Measurements from ENCODE around the gene NTHL1. TPM values are rescaled to one million over a fixed set of nuclear protein-coding genes. Genes with fewer than 3 reads are reported as not detected.

Gene NTHL1
- total RNA-seq, 2 experiments from 2014 or later, result 23.8 to 34.4 TPM

DNA sequence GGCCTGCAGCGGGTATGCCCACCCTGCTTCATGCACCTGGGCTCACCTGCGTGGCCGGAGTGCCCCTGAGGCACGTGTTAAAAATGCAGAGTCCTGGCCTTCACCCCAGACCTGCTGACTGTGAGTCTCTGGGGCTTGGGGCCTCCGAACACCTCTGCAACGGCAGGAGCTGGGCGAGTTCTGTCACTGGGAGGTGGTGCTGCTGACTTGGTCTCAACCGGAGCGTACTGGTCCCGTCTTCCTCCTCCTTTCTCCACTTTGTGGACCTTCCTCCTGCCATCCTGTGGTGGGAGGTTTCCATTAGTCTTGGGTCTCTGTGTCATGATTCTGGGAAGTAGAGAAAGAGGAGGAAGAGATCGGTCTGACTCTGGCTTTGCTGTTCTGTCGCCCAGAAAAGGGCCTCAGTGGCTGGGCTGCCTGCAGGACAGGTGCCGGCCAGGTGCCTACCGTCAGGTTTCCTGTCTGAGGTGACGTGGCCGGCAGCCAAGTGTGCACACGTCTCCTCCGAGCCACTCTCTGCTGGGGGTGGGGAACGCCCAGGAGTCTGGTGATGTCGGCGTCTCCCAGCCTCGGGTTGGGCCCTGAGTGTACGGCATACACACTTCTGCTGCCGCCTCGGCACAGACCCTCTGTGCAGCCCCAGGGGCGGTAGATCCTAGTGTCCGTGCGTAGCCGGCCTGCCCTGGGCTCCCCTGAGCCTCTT, 7.1 kb upstream of the NTHL1 start:
- Mint-ChIP-seq H3K4me3 (no peak overlapping the region), H3K4me1 (no peaks in the 10 kb centered on the region)

DNA sequence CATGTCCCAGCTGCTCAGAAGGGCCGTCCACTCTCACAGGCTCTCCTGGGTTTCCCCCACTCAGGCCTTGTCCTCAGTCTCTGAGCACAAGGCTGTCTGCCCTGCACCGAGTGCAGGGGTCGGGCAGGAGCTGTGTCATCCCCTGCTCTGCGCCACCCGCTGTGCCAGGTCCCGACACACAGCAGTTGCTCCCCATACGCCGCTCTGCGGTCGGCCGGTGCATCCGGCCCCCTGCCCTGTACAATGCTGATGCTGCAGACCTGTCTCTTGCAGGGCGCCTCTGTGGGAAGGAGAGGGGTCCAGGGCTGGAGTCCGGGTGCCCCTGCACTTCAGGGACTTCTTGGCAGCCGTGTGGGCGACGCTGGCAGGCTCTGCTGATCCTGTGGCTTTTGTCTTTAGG, 6.3 kb upstream of the NTHL1 start:
- no peak for DNase-seq
- Mint-ChIP-seq H3K27me3 (no peaks in the 10 kb centered on the region), H3K4me3 (no peak overlapping the region), H3K36me3 (ENCODE audit: low read depth) (peaks cover 3% of the 10 kb centered on the region), H3K9me3 (no peaks in the 10 kb centered on the region), H3K4me1 (peaks cover 3% of the 10 kb centered on the region), H3K27ac (no peak overlapping the region)
- ChIA-PET POLR2A (no interaction called here), CTCF (no interaction called here)

More for the DNA sequence above, 7.1 kb upstream of the NTHL1 start:
- POLR2A ChIA-PET, result no interaction called here
- Mint-ChIP-seq H3K27me3 (no peaks in the 10 kb centered on the region), H3K27ac (no peak overlapping the region), H3K36me3 (ENCODE audit: low read depth) (peaks cover 3% of the 10 kb centered on the region), H3K9me3 (no peaks in the 10 kb centered on the region)
- no peak for DNase-seq
- CTCF ChIA-PET, result no interaction called here

DNA sequence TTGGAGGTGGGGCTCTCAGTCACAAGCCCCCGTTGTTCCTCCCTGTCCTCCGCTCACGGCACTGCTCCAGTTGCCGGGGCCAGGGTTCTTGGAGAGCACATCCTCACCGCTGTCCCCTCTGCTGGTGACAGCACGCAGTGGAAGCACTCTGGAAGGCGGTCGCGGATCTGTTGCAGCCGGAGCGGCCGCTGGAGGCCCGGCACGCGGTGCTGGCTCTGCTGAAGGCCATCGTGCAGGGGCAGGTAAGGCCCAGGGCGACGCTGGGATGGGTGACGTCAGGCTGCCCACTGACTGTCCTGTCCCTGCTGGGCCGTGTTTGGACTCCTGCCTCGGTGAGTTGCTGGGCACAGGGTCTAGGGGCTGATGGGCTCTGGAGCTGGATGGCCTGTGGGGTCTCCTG, 5.6 kb upstream of the NTHL1 start:
- Mint-ChIP-seq H3K4me1 (peaks cover 10% of the 10 kb centered on the region), H3K27ac (no peak overlapping the region), H3K4me3 (no peak overlapping the region), H3K9me3 (no peaks in the 10 kb centered on the region), H3K27me3 (no peaks in the 10 kb centered on the region), H3K36me3 (ENCODE audit: low read depth) (peaks cover 3% of the 10 kb centered on the region)
- no peak for DNase-seq
- POLR2A ChIA-PET, result no interaction called here
- CTCF ChIA-PET, result no interaction called here

DNA sequence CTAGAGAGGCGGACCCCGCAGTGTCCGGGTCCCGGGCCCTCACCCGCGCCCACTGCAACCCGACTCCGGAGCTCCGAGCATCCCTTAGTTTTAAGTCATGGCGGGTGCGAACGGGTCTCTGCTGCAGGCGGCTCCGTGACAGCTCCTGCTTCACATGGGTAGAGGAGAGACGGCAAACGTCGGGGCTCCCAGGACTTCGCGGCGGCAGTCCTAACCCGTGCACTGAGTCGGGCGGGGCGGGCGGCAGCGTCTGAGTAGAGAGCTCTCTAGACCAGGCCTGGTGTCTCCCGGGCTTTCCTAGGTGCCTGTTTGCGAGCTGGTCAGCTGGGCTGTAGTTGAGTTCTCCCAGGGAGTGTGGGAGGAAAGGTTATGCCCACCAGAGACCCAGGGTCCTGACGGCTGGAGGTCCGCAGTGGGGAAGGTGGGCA, 496 bp upstream of the NTHL1 start:
- ChIA-PET POLR2A (no interaction called here), CTCF (interaction anchor here (0.5 to 2.4 kb wide), 8 partner anchors 9 to 542 kb away, joined by 3 to 6 read pairs (median 4); no protein-coding TSS in a partner anchor)
- Mint-ChIP-seq H3K27ac (peak overlapping the region; percentile 82), H3K27me3 (no peaks in the 10 kb centered on the region), H3K4me1 (peaks cover 22% of the 10 kb centered on the region), H3K36me3 (ENCODE audit: low read depth) (peaks cover 3% of the 10 kb centered on the region), H3K9me3 (no peaks in the 10 kb centered on the region), H3K4me3 (peak overlapping the region; percentile 94)
- DNase-seq, result no peak

DNA sequence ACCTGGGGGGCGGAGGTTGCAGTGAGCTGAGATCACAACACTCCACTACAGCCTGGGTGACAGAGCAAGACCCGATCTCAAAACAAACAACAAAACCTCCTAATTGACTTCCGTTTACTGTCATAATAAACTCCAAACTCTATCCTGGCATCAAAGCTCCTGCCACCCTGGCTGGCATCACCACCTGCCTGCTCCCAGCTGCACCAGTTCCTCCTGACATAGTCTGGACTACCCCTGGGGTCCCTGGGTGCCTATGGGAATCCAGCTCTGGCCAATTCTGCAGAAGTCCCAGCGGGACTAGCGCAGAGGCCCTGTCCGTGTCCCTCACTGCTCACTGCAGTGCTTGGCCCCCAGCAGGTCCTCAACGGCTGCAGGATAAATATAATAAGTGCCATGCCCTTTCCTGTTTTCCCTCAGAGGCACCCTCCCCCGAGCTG, 723 bp downstream of the NTHL1 start:
- H3K27ac Mint-ChIP-seq, result peak overlapping the region; percentile 84

DNA sequence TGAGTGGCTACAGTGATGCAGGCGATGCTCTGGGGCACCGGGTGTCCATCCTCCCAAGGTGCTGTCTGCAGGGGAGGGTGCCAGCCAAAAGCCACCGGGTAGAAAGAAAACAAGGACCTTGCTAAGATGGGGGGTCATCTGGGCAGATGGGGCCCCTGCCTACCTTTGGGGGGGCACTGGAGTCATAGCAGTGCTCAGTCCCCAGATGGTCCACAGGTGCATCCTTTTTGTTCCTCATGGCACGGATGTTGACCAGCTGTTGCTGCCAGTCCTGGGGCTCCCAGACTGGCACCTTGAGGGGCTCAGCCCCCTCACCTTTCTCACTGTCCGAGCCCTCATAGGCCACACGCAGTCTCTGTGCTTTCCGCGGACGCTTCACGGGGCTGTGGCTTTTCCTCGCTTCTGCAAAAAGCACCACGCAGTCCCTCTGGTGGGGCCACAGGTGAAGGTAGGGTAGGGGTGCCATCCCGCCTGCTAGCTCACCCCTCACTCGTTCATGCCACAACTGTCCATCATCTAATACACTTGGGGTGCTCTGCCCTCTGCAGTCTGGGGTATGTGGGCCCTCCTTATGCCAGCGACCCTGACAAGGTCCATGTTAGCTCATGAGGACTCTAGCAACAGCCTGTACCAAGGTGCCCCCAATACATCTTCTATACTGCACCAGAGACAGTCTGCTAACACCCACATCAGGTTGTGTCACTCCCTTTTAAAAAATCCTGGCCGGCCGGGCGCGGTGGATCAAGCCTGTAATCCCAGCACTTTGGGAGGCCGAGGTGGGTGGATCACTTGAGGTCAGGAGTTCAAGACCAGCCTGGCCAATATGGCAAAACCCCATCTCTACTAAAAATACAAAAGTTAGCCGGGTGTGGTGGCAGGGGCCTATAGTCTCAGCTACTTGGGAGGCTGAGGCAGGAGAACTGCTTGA, 1.4 kb downstream of the NTHL1 start:
- Mint-ChIP-seq H3K4me1 (peaks cover 22% of the 10 kb centered on the region), H3K4me3 (peak overlapping the region; percentile 94), H3K36me3 (ENCODE audit: low read depth) (peaks cover 3% of the 10 kb centered on the region), H3K9me3 (no peaks in the 10 kb centered on the region), H3K27me3 (no peaks in the 10 kb centered on the region), H3K27ac (no peak overlapping the region)
- ChIA-PET CTCF (interaction anchor here (1.0 to 2.4 kb wide), 5 partner anchors 10 to 360 kb away, joined by 3 to 6 read pairs (median 4); no protein-coding TSS in a partner anchor), POLR2A (no interaction called here)
- DNase-seq, result no peak

More for the DNA sequence above, 723 bp downstream of the NTHL1 start:
- Mint-ChIP-seq H3K27me3 (no peaks in the 10 kb centered on the region), H3K4me1 (peaks cover 22% of the 10 kb centered on the region), H3K36me3 (ENCODE audit: low read depth) (peaks cover 3% of the 10 kb centered on the region), H3K9me3 (no peaks in the 10 kb centered on the region), H3K4me3 (peak overlapping the region; percentile 94)
- ChIA-PET POLR2A (no interaction called here), CTCF (interaction anchor here (1.0 to 2.4 kb wide), 8 partner anchors 10 to 359 kb away, joined by 3 to 6 read pairs (median 4); no protein-coding TSS in a partner anchor)
- no peak for DNase-seq

DNA sequence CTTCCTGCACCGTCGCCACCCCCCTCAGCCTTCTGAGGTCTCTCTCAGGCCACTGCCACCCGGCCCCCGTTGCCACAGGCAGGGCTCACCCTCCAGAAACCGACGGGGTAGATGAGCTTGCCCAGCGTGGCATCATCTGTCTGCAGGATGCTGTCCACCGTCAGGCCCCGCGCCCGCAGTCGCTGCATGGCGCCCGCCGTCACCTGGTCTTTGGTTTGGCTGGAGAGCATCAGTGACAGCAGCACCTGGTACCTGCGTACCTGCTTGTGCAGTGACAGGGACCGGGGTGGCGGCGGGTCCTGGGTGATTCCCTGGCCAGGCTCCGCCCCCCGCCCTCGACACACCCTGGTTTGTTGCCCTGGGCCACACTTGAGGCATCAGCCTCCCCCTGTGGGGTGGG, 3.1 kb downstream of the NTHL1 start:
- POLR2A ChIA-PET, result no interaction called here
- no peak overlapping the region for H3K4me3 Mint-ChIP-seq
- CTCF ChIA-PET, result no interaction called here
- H3K4me1 Mint-ChIP-seq, result peaks cover 22% of the 10 kb centered on the region
- no peaks in the 10 kb centered on the region for H3K27me3 Mint-ChIP-seq
- no peak overlapping the region for H3K27ac Mint-ChIP-seq
- no peak for DNase-seq
- H3K36me3 Mint-ChIP-seq (ENCODE audit: low read depth), result no peaks in the 10 kb centered on the region
- no peaks in the 10 kb centered on the region for H3K9me3 Mint-ChIP-seq

DNA sequence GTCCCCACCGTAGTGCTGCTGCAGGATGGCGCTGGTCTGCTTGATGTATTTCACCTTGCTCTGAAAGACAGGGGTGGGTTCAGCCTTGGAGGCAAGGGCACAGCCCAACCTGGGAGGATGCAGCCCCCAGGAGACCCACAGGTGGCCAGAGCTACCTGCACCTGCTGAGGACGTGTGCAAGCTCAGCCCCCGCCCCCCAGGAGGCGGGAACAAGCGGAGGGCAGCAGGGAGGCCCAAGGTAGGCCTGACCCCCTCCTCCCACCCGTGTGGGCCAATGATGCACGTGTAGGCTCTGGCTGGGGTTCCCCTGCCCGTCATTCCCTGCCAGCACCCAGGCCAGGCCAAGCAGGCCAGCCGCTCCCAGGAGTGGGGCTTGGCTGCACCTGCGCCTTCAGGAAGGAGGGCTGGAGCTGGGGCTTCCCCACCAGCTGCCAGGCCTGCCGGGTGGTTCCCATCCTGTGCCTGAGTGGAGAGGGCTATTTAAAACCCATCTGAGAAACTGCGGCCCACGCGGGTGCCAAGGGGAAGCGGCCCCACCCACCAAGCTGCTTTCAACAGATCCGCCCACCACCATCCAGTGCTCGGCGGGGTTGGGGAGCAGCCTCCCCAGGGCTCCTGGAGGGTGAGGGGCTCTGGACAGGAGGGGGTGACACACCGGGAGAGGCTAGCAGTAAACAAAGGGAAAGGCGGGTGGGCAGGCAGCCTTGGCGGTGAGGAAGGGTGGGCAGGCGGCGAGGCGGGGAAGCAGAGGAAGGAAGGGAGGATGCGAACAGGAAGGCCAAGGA, 3.8 kb downstream of the NTHL1 start:
- Mint-ChIP-seq H3K27ac (no peak overlapping the region), H3K4me1 (peaks cover 18% of the 10 kb centered on the region), H3K36me3 (ENCODE audit: low read depth) (no peaks in the 10 kb centered on the region), H3K4me3 (no peak overlapping the region), H3K27me3 (no peaks in the 10 kb centered on the region), H3K9me3 (no peaks in the 10 kb centered on the region)
- POLR2A ChIA-PET, result no interaction called here
- CTCF ChIA-PET, result no interaction called here
- no peak for DNase-seq

DNA sequence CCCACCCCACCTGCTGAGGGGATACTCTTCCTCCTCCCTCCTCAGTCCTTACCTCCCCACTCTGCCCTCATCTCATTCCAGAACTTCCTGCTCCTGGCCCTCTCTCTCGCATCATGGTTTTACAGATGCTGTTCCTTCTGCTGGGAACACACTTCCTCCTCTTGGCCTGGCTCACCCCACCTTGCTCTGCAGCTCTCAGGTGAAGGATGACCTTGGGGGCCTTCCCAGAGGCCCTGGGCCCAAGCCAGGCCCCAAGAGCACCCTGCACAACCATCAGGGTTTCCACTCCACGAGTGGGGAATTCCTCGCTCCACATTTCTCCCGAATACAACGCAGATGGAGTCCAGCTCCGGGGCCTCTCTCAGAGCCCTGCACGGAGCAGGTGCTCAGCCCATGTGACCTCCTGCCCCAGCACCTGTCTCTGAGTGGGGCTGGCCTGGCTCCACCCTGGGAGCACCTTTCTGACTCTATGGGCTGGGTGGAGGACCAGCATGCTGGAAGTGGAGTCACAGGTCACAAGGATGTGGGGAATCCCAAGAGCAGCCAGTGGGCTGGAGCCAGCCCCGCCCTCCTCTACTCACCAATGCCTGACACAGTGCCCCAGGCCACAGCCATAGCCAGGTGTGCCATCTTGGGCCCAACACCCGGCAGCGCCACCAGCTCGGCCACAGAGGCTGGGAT, 4.5 kb downstream of the NTHL1 start:
- H3K9me3 Mint-ChIP-seq, result no peaks in the 10 kb centered on the region
- no peaks in the 10 kb centered on the region for H3K27me3 Mint-ChIP-seq
- ChIA-PET POLR2A (no interaction called here), CTCF (no interaction called here)
- peaks cover 10% of the 10 kb centered on the region for H3K4me1 Mint-ChIP-seq
- no peak for DNase-seq
- H3K36me3 Mint-ChIP-seq (ENCODE audit: low read depth), result no peaks in the 10 kb centered on the region
- no peak overlapping the region for H3K4me3 Mint-ChIP-seq
- no peak overlapping the region for H3K27ac Mint-ChIP-seq

DNA sequence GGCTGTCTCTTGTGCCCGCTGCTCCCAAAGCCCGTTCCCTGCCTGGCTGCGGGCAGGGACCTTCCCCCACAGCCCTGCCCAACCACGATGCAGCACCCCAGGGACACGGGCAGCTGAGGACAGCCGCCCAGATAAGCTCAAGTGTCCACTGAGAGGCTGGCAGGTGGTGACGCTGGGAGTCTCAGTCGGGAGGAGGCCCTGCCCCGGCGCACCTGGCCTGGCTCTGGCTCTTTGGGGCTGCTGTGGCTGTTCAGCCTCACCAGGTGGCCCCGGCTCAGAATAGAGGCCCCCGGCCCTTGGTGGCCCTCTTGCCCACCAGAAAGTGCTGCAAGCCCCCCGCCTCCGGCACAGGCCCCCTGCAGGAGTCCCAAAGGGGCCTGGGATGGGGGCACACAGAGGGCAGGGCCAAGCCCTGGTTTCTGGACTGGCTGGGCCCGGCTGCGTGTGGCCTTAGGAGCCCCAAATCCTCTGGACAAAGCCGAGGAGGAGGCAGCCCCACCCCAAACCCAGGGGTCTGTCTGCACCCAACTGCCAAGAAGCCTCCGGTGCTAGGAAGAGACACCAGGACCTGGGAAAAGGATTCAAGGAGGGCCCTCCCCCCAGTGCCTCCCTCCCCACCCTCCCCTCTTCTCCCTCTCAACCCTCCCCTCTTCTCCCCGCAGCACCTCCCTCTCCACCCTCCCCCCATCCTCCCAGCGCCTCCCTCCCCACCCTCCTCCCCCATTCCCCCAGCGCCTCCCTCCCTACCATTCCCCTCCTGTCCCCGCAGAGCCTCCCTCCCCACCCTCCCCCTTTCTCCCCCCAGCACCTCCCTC, 5.3 kb downstream of the NTHL1 start:
- H3K27me3 Mint-ChIP-seq, result no peaks in the 10 kb centered on the region
- peaks cover 9% of the 10 kb centered on the region for H3K4me1 Mint-ChIP-seq
- H3K9me3 Mint-ChIP-seq, result no peaks in the 10 kb centered on the region
- no peak for DNase-seq
- H3K4me3 Mint-ChIP-seq, result no peak overlapping the region
- no peak overlapping the region for H3K27ac Mint-ChIP-seq
- H3K36me3 Mint-ChIP-seq (ENCODE audit: low read depth), result no peaks in the 10 kb centered on the region
- CTCF ChIA-PET, result no interaction called here
- POLR2A ChIA-PET, result no interaction called here

DNA sequence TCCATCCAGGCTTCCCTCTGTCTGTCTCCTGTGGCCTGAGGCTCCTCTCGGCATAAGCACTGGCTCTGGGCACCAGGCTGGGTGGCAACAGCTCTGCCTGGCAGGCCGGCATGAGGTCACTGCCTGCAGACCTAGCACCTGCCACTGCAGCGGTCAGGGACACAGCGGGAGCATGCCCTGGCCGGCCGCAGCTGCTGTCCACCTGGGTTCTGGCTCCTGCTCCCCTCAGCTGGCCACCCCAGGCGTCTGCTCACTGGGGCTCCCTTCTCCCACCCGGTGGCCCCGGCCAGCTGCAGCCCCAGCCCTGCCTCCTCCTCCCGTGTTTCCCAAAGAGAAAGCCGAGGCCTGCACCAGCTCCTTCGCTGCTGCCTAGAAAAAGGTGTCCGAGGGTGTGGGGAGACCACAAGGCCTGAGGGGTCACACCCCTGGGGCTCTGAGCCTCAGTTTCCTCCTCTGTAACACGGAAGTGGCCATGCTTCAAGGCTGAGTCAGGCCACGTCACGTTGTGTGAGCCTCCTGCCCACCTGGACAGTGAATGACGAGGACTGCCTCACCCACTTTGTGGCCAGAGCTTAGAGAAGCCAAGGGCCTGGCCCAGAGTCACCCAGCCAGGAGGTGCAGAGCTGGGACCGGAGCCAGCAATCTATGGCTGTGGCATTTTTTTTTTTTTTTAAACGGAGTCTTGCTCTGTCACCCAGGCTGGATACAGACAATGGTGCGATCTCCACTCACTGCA, 6.7 kb downstream of the NTHL1 start:
- no peaks in the 10 kb centered on the region for H3K27me3 Mint-ChIP-seq
- no peak overlapping the region for H3K27ac Mint-ChIP-seq
- H3K36me3 Mint-ChIP-seq (ENCODE audit: low read depth), result no peaks in the 10 kb centered on the region
- no peak for DNase-seq
- no peak overlapping the region for H3K4me3 Mint-ChIP-seq
- H3K4me1 Mint-ChIP-seq, result no peaks in the 10 kb centered on the region
- ChIA-PET POLR2A (no interaction called here), CTCF (interaction anchor here (1.0 kb wide), 1 partner anchor 112 kb away, joined by 3 read pairs; no protein-coding TSS in a partner anchor)
- no peaks in the 10 kb centered on the region for H3K9me3 Mint-ChIP-seq
